ENCODE results near the gene EXOC6B.

Gene EXOC6B

DNA sequence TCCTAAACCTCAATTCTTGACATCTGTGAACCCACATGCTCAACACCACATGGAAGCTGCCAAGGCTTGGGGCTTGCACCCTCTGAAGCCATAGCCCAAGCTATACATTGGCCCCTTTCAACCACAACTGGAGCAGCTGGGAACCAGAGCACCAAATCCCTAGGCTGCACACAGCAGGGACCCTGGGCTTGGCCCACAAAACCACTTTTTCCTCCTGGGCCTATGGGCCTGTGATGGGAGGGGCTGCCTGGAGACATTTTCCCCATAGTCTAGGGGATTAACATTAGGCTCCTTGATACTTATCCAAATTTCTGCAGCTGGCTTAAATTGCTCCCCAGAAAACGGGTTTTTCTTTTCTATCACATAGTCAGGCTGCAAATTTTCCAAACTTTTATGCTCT is 40.3 kb downstream of the EXOC6B start:
- DNase-seq, result no peak

DNA sequence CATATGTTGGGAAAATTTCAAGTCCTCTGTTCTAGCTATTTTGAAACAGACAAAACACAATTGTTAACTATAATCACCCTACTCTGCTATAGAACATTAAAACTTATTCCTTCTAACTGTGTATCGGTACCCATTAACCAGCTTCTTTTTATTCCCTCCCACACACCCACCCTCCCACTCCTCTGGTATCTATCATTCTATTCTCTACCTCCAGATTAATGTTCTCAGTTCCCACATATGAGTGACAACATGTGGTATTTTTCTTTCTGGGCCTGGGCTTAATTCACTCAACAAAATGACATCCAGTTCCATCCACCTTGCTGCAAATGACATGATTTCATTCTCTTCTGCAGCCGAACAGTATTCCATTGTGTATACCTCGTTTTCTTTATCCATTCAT is 43.3 kb downstream of the EXOC6B start:
- no peak for DNase-seq

- no peak for DNase-seq
Observed at GRCh38 chr2:72781480-72781879, 44.4 kb downstream of the EXOC6B start.

- DNase-seq, result no peak
Observed at GRCh38 chr2:72780477-72780876, 45.4 kb downstream of the EXOC6B start.

DNA sequence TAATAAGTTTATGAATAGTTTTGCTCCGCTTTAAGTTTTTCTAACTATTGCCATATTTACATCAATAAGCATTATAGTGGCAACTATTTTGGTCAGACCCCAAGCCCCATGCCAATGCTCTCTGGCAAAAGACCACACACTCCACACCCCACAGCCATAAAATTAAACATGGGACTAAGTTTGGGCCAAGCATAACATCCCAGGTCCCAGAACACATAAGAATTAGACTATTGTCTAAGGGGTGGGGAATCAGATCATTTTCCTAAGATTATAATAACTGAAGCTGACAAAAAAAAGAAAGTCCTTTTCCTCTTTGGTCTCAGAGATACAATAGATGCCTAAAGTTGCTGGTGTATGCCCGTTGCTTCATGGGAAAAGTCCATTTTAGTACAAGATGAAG is 46.3 kb downstream of the EXOC6B start:
- DNase-seq, result no peak

- DNase-seq, result no peak
Observed at GRCh38 chr2:72778410-72778809, 47.4 kb downstream of the EXOC6B start.

DNA sequence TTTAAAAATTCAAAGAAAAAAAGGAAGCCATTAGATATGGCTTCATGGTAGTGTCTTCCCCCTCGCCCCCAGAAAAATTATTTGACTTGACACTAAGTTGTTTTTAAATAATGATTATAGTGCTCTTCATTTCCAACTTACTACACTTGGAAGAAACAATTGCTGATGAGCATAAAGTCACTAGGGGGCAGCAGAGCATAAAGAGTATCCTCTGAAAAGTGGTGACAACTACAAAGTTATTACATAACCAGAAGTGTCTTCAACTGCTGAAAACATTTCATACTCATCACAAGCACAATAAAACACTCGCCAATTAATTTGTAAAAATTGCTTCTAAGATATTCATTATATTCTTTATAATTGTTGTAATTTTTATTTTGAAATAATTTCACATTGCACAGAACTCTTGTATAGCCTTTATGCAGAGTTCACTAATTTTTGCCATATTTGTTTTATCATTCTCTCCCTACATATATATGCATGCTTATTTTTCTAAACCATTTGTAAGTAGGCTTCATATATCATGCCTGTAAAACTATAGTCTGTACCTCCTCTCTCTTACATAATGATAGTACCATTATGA is 54.9 kb downstream of the EXOC6B start:
- DNase-seq, result no peak

DNA sequence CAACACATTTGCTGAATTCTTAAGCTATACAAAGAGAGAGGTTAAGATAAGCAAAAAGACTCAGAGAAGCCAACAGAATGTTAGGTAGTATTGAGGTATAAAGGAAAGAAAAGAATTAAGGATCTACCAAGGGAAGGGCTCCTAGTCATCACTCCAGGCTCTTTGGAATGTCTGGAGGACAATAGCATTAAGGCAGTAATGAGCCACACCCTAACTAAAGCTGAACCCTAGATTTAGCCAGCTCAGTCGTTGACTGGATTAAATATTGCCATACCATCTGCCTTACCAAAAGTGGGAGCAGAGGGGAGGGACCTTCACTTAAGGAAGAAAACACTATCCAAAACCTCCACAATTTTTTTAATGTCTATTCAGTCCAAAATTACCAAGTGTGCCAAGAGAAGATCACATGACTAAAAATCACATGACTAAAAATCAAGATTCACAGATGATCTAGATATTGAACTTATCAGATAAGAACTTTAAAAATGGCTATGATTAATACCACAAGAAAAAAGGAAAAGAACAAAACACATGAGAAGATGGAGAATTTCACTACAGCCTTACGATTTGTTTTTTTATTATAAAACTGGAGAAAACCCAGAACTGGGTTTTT is 59.7 kb downstream of the EXOC6B start:
- no peak for DNase-seq

- no peak for DNase-seq
Observed at GRCh38 chr2:72762276-72762675, 63.6 kb downstream of the EXOC6B start.

DNA sequence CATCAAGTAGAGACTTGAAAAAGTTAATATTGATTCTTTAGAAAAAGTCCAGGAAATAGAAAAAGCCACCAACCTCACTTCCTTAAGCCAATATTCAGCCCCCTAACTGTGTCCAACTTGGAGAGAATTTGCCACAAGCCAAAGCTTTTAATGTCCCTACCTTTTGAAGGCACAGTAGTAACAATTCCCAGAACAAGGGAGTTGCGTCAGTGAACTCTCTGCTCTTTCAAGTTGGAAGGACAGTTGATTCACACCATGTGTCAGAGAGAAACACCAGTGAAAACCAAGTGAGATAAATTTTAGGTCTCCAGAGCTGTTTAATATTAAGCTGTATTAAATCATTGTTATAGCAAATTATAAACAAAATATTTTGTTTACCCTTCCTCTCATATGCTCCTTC is 66.1 kb downstream of the EXOC6B start:
- DNase-seq, result no peak

- no peak for DNase-seq
Observed at GRCh38 chr2:72757177-72757775, 68.6 kb downstream of the EXOC6B start.

DNA sequence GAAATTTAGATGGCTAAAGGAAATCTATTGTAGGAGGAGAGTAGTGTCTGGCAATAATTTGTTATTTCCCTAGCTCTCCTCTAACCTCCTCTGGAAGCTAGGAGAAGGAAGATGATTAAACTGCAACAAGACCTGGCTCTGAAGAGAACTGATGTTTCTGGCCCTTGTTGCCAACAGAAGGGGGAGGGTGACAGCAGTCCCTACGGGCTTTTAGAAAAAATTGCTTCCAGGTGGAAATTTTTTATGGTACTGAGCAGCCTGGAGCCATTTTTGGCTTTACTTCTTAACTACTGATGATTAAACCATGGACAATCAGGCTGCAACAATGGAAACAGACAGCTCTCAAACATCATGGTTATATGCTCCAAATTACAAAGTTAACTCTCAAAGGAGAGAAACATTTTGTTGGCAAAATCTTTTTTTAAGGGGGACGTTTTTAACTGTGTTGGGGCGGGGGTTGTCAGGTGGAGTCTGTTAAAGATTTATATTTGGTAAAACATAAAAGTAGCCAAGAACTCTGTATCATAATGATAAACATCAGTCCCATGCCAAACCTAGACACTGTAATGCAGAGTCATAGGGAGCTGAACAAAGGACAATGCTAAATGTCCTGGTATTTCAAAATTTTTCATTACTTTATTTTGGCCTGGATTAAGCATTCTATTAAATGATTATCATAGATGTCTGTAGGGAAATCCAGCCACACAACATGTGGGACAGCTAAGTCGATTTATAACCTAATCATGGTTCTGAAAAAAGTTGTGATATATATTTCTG is 70.0 kb downstream of the EXOC6B start:
- no peak for DNase-seq

DNA sequence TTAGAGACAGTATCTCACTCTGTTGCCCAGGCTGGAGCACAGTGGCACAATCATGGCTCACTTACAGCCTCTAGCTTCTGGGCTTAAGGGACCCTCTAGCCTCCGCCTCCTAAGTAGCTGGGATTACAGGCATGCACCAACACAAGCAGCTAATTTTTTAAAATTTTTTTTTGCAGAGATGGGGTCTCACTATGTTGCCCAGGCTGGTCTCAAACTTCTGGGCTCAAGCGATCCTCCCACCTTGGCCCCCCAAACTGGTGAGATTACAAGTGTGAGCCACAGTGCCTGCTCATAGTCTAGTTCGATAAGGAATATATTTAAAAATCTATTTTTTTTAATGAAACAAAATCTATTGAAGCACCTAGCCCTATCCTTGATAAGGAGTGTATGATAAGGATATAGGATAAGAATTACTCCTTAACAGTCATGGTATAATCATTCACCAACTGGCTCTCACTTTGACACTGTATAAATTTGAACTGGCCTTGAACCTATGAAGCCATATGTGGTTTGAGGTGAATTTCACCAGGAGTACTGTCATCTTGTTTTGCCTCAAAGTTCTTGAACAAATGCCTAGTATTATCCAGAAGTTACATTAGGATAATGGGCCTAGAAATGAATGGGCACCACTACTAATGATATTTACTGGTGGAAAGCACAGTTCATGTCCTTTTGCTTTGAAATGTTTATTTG is 71.1 kb downstream of the EXOC6B start:
- DNase-seq, result no peak

GRCh38 chr2:72750977-72751639 is 74.7 kb downstream of the EXOC6B start:
- DNase-seq, result no peak

GRCh38 chr2:72750466-72750865 is 75.4 kb downstream of the EXOC6B start:
- DNase-seq, result no peak

DNA sequence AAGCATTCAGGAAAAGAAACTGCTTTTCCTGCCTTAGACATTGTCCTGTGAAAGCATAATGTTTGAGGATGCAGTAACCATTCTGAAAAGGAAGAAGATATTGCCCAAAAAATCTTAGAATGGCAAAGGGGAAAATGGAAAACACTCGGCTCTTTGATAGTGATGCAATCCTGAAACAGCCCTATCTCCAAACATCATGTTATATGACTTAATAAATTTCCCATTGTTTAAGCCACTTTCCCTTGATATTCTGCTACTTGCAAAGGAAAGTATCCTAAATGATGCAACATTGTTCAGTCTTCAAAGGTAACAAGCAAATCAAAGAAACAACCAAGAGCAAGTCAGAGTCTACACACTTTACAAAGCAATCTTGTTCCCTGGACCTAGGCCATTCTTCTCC is 78.5 kb downstream of the EXOC6B start:
- no peak for DNase-seq

DNA sequence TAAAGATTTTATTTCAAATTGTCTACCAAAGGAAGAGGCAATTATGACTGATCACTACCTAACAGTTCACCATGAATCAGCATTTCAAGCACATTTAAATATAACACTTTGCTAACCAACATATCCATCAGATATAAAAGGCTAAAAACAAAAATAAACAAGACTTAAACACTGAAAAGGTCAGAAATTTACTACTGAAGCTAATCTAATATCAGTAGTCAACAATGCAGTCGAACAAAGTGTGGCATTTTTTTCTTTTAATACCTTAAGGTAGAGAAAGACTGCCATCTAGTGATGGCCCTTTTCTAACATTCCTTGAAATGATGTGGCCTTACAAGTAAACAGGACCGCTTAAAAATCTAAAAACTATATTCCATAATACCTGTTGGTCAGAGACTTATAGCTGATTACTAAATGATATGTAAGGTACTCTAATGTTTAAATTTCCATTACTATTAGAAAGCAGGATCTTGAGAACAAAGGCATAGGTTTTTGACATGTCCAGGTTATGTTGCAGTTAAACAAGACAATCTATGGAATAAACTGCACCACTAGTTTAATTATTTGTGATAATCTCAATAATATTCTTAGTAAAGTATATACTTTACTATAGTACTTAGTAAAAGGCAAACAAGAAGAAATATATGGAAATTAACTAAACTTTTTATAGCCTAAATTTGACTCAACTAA is 80.0 kb downstream of the EXOC6B start:
- no peak for DNase-seq

DNA sequence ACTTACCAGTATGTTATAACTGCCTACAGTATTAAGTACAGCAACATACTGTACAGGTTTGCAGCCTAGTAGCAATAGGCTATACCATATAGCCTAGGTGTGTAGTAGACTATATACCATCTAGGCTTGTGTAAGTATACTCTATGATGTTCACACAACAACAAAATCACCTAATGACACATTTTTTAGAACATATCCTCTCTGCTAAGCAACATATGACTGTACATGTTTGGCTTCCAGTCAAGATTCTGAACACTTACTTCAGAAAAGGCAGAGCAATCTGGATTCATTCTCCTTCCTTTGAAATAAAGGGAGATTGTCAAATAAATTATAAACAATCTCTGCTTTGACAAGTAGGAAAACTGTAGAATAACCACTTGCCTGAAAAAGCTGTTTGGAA is 81.8 kb downstream of the EXOC6B start:
- no peak for DNase-seq

DNA sequence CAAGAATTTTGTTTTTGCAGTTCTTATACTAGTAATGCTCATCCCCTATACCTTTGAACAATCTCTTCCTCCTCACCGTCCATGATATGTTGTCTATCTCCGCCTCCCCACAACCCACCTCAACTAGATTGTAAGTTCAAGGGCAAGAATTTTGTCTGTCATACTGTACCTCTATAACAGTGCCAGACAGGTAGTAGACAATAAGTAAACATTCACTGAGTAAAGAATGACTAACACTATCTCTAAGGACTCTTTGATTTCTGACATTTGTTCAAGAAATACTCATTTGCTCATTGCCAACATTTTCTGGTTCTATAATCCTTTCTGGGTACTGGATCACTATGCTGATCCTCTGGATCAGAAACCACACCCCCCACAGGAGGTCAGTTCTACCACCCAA is 82.4 kb downstream of the EXOC6B start:
- DNase-seq, result no peak

DNA sequence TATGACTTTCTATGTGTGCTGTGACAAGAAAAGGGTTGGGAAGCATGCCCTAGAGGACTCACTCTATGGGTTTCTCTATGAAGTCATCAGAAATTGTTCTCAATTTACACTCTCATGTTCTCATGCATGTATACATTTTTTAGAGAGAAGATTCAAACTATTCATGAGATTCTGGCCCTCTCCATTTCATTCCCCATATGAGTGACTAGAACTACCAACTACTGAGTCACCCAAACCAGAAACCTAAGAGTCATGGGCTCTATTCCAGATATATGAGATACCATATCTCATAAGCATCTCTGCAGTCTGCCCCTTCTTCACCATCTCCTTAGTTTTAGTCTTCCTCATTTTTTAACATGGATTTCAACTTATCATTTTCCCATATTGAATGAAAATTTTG is 87.7 kb downstream of the EXOC6B start:
- DNase-seq, result no peak

- DNase-seq, result no peak
Observed at GRCh38 chr2:72734432-72734831, 91.4 kb downstream of the EXOC6B start.

DNA sequence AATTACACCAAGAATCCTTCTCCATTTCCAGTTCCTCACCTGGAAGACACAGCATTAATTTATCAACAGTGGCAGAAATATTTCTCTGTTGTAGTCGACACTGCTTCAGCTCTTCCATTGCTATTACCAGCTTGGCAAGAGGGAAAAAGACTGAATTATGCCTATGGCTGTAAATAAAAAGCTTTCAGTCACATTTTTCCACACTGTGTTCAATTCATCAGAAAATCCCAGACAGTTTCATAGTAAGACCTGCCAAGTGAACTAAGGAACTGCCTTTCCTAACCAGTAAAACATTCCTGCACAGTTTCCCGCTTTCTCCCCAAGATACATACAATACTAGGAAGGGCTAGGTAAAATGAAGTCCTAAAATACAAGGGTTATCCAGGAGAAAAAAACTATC is 94.7 kb downstream of the EXOC6B start:
- DNase-seq, result no peak

Data from activated CD4-positive, alpha-beta T cell treated with anti-CD3 and anti-CD28 coated beads for 1 hour (primary cell).